Lower leg skin (tissue), 4 donors: ENCODE results near the gene HIF3A. TPM values are rescaled to one million over a fixed set of nuclear protein-coding genes. Genes with fewer than 3 reads are reported as not detected.

ENCODE experiments used
- DNase-seq, 2 donors: peaks; one replicate each; pipeline ENCODE4 v3.0.0-alpha.2; 2019; ENCODE audit warnings: low spot score in 2 of 2
- H3K4me3 ChIP-seq: fragments of 200-600 bp; sonication (generic); 2 replicates; pipeline ENCODE4 v1.5.1; 2017; ENCODE audit warnings: mild to moderate bottlenecking, low read depth; ENCODE audit not compliant: poor library complexity, severe bottlenecking
- POLR2A ChIP-seq, 2 donors: fragments of 450-650 bp; IDR thresholded peaks; one replicate each; pipeline ENCODE4 v1.6.1; 2016 to 2017; ENCODE audit warnings: antibody characterized with exemption in 2 of 2, mild to moderate bottlenecking in 1 of 2, moderate library complexity in 1 of 2
- WGBS, 2 donors: methylation state at CpG; one replicate each; pipeline ENCODE4 v1.1.5; 2018; 5-methylcytosine and 5-hydroxymethylcytosine counted together
- intact Hi-C: fragments of 100-400 bp; cut with DNase I; formaldehyde crosslinking; loops from one replicate; pipeline ENCODE4 v1.15.0; 2023; ENCODE audit warnings: low total_unique reads
- total RNA-seq, 4 donors: library from RNA; depleted of rRNA; stranded (reverse); fragments of >200 nt; gene quantifications; one replicate each; pipeline ENCODE4 v1.1.0, GENCODE V29; 2016
- TF ChIP-seq, protein P1 (sequence below), 3 donors: fragments of 450-650 bp; IDR thresholded peaks; one replicate each; pipeline ENCODE4 v1.5.1; 2016; ENCODE audit warnings: antibody characterized with exemption in 3 of 3, mild to moderate bottlenecking in 3 of 3, moderate library complexity in 2 of 3

HIF3A gene
- total RNA-seq, 4 donors from 2014 or later, result 7.7 to 28.3 (median 16.6) TPM

DNA sequence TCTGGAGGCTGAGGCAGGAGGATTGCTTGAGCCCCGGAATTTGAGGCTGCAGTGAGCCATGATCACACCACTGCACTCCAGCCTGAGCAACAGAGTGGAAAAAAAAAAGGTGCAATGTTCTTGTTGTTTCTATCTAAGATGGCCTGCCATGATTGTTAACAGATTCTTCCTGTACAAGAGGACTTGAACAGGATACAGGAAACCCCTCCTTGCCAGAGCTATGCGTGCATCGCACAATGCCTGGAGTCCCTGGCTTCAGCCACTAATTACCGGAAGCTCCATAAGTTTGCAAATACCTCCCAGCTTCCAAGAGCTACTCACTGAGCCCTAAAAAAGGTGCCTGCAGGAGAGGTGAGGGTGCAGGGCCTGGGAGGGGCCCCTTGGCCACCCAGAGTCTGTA is 13.1 kb upstream of the HIF3A start:
- no peak overlapping the region for H3K4me3 ChIP-seq
- 63 to 66% methylated on average over 4 of the region's 4 CpGs for WGBS, 2 donors
- no peak for DNase-seq
- intact Hi-C loops, result loop anchor here (5.0 kb wide), 1 partner anchor 114 kb away; no protein-coding TSS in a partner anchor
- TF ChIP-seq, protein P1, sequence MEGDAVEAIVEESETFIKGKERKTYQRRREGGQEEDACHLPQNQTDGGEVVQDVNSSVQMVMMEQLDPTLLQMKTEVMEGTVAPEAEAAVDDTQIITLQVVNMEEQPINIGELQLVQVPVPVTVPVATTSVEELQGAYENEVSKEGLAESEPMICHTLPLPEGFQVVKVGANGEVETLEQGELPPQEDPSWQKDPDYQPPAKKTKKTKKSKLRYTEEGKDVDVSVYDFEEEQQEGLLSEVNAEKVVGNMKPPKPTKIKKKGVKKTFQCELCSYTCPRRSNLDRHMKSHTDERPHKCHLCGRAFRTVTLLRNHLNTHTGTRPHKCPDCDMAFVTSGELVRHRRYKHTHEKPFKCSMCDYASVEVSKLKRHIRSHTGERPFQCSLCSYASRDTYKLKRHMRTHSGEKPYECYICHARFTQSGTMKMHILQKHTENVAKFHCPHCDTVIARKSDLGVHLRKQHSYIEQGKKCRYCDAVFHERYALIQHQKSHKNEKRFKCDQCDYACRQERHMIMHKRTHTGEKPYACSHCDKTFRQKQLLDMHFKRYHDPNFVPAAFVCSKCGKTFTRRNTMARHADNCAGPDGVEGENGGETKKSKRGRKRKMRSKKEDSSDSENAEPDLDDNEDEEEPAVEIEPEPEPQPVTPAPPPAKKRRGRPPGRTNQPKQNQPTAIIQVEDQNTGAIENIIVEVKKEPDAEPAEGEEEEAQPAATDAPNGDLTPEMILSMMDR (IDR thresholded peaks at IDR 0.05), result no peak
- TF ChIP-seq POLR2A (IDR thresholded peaks at IDR 0.05), result no peak

DNA sequence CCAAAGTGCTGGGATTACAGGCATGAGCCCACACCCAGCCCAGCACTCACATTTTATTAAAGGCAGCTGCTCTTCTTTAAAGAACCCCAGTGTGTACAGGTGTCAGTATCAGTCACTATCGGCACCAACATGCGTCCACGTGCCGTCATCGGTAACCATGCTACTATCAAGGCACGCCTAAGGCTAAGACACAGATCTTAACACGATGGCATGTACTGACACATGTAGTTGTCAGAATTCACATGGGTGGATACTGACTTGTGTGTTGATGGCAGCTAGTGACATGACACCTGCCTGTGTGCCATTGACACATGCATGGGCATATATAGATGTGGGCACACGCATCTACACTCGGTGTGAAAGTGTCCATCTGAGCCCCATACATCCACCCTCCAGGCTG is 12.2 kb upstream of the HIF3A start:
- 48 to 49% methylated on average over 8 to 9 of the region's 9 CpGs for WGBS, 2 donors
- H3K4me3 ChIP-seq, result no peak overlapping the region
- intact Hi-C loops, result loop anchor here (5.0 kb wide), 1 partner anchor 113 kb away; no protein-coding TSS in a partner anchor
- TF ChIP-seq, protein P1 (IDR thresholded peaks at IDR 0.05), result no peak
- no peak for TF ChIP-seq POLR2A (IDR thresholded peaks at IDR 0.05)
- DNase-seq, result no peak

DNA sequence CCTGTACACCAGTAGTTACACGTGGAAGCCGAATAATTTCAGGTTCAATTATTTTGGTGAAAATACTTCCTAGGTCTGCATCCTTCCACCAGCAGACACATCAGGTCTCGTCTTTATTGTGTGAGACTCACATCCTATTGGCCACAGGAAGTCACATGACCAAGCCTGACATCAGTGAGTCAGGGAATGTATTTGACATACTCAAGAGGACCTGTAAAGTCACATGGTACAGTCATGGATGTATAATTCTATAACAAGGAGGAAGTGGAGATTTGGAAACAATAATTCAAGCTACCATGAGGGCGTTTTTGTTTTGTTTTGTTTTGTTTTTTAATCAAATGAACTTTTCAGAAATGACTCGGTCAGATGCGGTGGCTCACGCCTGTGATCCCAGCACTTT is 9.3 kb upstream of the HIF3A start:
- 65 to 70% methylated on average over 7 of the region's 7 CpGs for WGBS, 2 donors
- DNase-seq, result no peak
- intact Hi-C loops, result no loop called here
- H3K4me3 ChIP-seq, result no peak overlapping the region
- TF ChIP-seq, protein P1 (IDR thresholded peaks at IDR 0.05), result no peak
- TF ChIP-seq POLR2A (IDR thresholded peaks at IDR 0.05), result no peak

DNA sequence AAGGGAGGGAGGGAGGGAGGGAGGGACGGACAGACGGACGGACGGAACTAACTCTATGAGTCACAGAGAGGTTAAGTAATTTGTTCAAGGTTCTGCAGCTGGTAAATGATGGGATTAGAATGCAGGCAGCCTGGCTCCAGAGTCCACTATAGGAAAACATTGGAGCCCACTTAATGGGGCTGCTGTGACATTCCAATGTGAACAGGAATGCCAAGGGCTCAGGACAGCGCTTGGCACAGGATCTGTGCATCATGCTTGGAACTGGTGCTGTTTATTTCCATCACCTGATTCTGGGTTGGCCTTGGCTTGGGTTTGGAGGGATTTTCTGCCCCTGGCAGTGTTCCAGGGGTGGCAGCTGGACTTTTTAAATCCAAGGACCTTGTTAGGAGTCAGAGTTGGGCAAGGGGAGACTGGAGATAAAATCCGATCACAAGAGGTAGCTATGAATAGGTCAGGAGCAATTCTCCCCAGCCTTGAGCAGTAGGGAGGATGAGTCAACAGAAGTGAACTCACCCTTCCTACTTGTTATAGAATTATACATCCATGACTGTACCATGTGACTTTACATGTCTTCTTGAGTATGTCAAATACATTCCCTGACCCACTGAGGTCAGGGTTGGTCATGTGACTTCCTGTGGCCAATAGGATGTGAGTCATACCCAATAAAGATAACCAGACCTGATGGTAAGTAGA is 7.8 kb upstream of the HIF3A start:
- intact Hi-C loops, result no loop called here
- WGBS, 2 donors, result 49 to 64% methylated on average over 6 of the region's 6 CpGs
- no peak for DNase-seq
- no peak overlapping the region for H3K4me3 ChIP-seq
- TF ChIP-seq, protein P1 (IDR thresholded peaks at IDR 0.05), result no peak
- TF ChIP-seq POLR2A (IDR thresholded peaks at IDR 0.05), result no peak

DNA sequence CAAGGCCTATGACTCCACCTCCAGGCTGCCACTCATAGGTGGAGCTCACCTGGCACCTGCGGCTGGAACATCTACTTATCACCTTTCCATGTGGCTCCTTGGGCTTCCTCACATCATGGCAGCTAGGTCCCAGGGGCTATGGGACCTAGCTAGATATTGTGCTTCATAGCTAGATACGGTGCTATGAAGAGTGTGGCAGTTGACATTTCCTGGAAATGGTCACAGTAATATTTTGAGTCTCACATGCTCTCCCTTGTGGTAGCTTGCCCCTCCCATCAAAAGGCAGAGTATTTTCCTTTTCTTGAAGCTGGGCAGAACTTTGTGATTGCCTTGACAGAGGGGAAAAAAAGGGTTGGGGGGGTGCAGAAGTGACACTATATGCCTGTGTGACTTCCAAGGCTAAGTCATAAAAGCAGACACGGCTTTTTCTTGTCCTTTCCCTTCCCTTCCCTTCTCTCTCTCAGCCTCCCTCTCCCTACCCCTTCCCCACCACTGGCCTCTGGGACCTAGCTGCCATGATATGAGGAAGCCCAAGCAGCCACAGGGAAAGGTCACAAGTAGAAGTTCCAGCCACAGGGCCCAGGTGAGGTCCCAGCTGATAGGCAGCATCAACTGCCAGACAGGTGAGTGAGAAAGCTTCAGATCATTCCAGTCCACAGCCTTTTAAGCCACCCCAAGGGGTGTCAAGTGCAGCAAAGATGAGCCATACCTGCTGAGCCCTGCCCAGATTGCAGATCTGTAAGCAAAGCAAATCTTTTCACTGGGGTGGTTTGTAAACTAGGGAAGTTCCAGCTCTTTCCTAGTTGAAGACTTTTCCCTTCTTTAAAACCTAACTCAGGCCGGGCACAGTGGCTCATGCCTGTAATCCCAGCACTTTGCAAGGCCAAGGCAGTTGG is 6.9 kb upstream of the HIF3A start:
- 57 to 76% methylated on average over 4 of the region's 4 CpGs for WGBS, 2 donors
- DNase-seq, result no peak
- TF ChIP-seq, protein P1 (IDR thresholded peaks at IDR 0.05), result no peak
- TF ChIP-seq POLR2A (IDR thresholded peaks at IDR 0.05), result no peak
- intact Hi-C loops, result no loop called here
- no peak overlapping the region for H3K4me3 ChIP-seq
